HEK293 (cell line): Measurements from ENCODE around the gene KIF25.

Experiments used
- ATF2 ChIP-seq: fragments of 450-650 bp; formaldehyde crosslinking; IDR thresholded peaks from 2 replicates; pipeline ENCODE4 v1.5.1; 2016; ENCODE audit warnings: missing biosample characterization, missing genetic modification characterization, low read depth
- FEZF1 ChIP-seq: fragments of 450-650 bp; formaldehyde crosslinking; IDR thresholded peaks from 2 replicates; pipeline ENCODE4 v1.5.1; 2016; ENCODE audit warnings: missing biosample characterization, missing genetic modification characterization
- KLF9 ChIP-seq: fragments of 450-650 bp; formaldehyde crosslinking; IDR thresholded peaks from 2 replicates; pipeline ENCODE4 v1.5.1; 2016; ENCODE audit warnings: missing biosample characterization, missing genetic modification characterization, low read depth
- PRDM10 ChIP-seq: fragments of 450-650 bp; formaldehyde crosslinking; IDR thresholded peaks from 2 replicates; pipeline ENCODE4 v1.5.1; 2016; ENCODE audit warnings: missing biosample characterization, missing genetic modification characterization
- SALL2 ChIP-seq: fragments of 450-650 bp; formaldehyde crosslinking; IDR thresholded peaks from 2 replicates; pipeline ENCODE4 v1.5.0; 2017; ENCODE audit warnings: missing biosample characterization, mild to moderate bottlenecking, missing genetic modification characterization, borderline replicate concordance
- SETDB1 ChIP-seq: IDR thresholded peaks from one replicate; pipeline ENCODE4 v1.6.1; 2017; ENCODE audit warnings: mild to moderate bottlenecking, low read length, moderate library complexity, mixed read lengths; ENCODE audit not compliant: insufficient read length
- TSHZ1 ChIP-seq: fragments of 450-650 bp; formaldehyde crosslinking; IDR thresholded peaks from 2 replicates; pipeline ENCODE4 v1.5.1; 2016; ENCODE audit warnings: missing biosample characterization, missing genetic modification characterization, borderline replicate concordance
- ZBTB44 ChIP-seq: fragments of 450-650 bp; IDR thresholded peaks from 2 replicates; pipeline ENCODE4 v1.5.1; 2018; ENCODE audit warnings: missing biosample characterization, mild to moderate bottlenecking, missing genetic modification characterization
- ZNF121 ChIP-seq: fragments of 450-650 bp; formaldehyde crosslinking; IDR thresholded peaks from 2 replicates; pipeline ENCODE4 v1.5.1; 2016; ENCODE audit warnings: missing biosample characterization, missing genetic modification characterization
- ZNF148 ChIP-seq: fragments of 450-650 bp; formaldehyde crosslinking; IDR thresholded peaks from 2 replicates; pipeline ENCODE4 v1.5.0; 2017; ENCODE audit warnings: missing biosample characterization, missing genetic modification characterization, borderline replicate concordance
- ZNF169 ChIP-seq: fragments of 450-650 bp; formaldehyde crosslinking; IDR thresholded peaks from 2 replicates; pipeline ENCODE4 v1.5.1; 2016; ENCODE audit warnings: missing biosample characterization, missing genetic modification characterization
- ZNF335 ChIP-seq: fragments of 450-650 bp; formaldehyde crosslinking; conservative IDR thresholded peaks from 2 replicates; pipeline ENCODE4 v1.5.1; 2016; ENCODE audit warnings: missing biosample characterization, missing genetic modification characterization
- ZNF391 ChIP-seq: fragments of 450-650 bp; formaldehyde crosslinking; IDR thresholded peaks from 2 replicates; pipeline ENCODE4 v1.5.1; 2016; ENCODE audit warnings: low read depth, missing biosample characterization, missing genetic modification characterization, borderline replicate concordance
- ZNF501 ChIP-seq: fragments of 450-650 bp; formaldehyde crosslinking; IDR thresholded peaks from 2 replicates; pipeline ENCODE4 v1.5.1; 2016; ENCODE audit warnings: missing biosample characterization, missing genetic modification characterization
- ZNF514 ChIP-seq: fragments of 450-650 bp; formaldehyde crosslinking; IDR thresholded peaks from 2 replicates; pipeline ENCODE4 v1.5.1; 2016; ENCODE audit warnings: missing biosample characterization, missing genetic modification characterization
- ZNF639 ChIP-seq: fragments of 450-650 bp; formaldehyde crosslinking; IDR thresholded peaks from 2 replicates; pipeline ENCODE4 v1.5.1; 2016; ENCODE audit warnings: missing biosample characterization, missing genetic modification characterization
- ZNF707 ChIP-seq: fragments of 450-650 bp; formaldehyde crosslinking; IDR thresholded peaks from 2 replicates; pipeline ENCODE4 v1.5.1; 2016; ENCODE audit warnings: missing biosample characterization, missing genetic modification characterization
- ZNF791 ChIP-seq: fragments of 450-650 bp; formaldehyde crosslinking; IDR thresholded peaks from 2 replicates; pipeline ENCODE4 v1.5.1; 2016; ENCODE audit warnings: missing biosample characterization, missing genetic modification characterization
- ZNF830 ChIP-seq: fragments of 450-650 bp; IDR thresholded peaks from 2 replicates; pipeline ENCODE4 v1.5.0; 2018; ENCODE audit warnings: missing biosample characterization, missing genetic modification characterization, low read depth, mild to moderate bottlenecking, moderate library complexity
- ZNF837 ChIP-seq: fragments of 450-650 bp; formaldehyde crosslinking; IDR thresholded peaks from 2 replicates; pipeline ENCODE4 v1.5.1; 2016; ENCODE audit warnings: missing biosample characterization, missing genetic modification characterization
- ZSCAN30 ChIP-seq: fragments of 450-650 bp; IDR thresholded peaks from 2 replicates; pipeline ENCODE4 v1.5.1; 2018; ENCODE audit warnings: missing biosample characterization, mild to moderate bottlenecking, missing genetic modification characterization, moderate library complexity

KIF25 gene

GRCh38 chr6:168035661-168036545 lies 38.4 kb downstream of the KIF25 start (continued):
- TF ChIP-seq PRDM10 (tag by site-specific recombination) (peak; percentile 90), TSHZ1 (peak; percentile 8; the same call in 1 of the 2 replicates), ZNF169 (tag by site-specific recombination) (no peak), ZNF121 (tag by site-specific recombination) (no peak), ZNF837 (tag by site-specific recombination) (no peak), ZNF391 (tag by site-specific recombination) (no peak; the same call in 1 of the 2 replicates), ZNF148 (no peak), ZNF707 (tag by site-specific recombination) (peak; percentile 27; the same call in 1 of the 2 replicates), ZSCAN30 (tag by site-specific recombination) (no peak), ZNF830 (tag by site-specific recombination) (no peak), ZNF501 (peak; percentile 32; the same call in 1 of the 2 replicates), KLF9 (peak; percentile 62), ZNF335 (tag by site-specific recombination) (peak; percentile 73; the same call in 1 of the 2 replicates), ZNF639 (tag by site-specific recombination) (peak; percentile 88), ZBTB44 (tag by site-specific recombination) (peak; percentile 37), ATF2 (tag by site-specific recombination) (peak; percentile 33; the same call in 1 of the 2 replicates), FEZF1 (peak; percentile 96), ZNF791 (tag by site-specific recombination) (no peak), ZNF514 (tag by site-specific recombination) (no peak), SALL2 (tag by site-specific recombination) (no peak), SETDB1 (no peak)
